ENCODE measurements around the gene AFM. TPM values are rescaled to one million over a fixed set of nuclear protein-coding genes. Genes with fewer than 3 reads are reported as not detected.
A peak's percentile ranks its signal among the peaks of the same experiment; 100 is the strongest.

The AFM gene
- total and polyA plus RNA-seq, 9 donors, result 0.10 to 0.12 TPM; not detected in 7

DNA sequence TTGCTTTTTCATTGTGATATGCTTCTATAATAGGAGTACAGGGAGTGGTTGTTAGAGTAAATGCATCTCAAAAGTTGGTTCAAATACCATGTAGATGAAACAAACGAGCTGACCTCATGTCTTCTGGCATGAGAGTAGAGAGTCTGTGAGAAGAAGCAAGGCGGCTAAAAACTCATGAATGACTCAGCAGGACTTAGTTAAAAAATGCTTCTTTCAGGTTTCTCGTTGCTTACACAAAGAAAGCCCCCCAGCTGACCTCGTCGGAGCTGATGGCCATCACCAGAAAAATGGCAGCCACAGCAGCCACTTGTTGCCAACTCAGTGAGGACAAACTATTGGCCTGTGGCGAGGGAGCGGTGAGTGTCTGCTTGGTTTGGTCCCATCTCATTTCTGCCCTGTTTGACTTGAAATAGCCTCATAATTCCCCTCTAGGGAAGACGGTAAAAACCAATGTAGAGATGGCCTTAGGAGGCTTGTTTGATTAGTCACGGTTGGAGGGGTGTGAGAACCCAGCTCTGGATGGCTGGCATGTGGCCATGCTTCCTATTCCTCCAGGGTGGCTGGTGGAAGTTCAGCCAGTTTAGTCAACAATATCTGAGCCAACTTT lies 31.0 kb upstream of the AFM start:
- Histone ChIP-seq H3K9me3 (replicated peaks; ENCODE audit: control insufficient read depth, low read depth, low read length) (no peaks in the 10 kb centered on the region), H3K27me3 (ENCODE audit: control insufficient read depth, insufficient read depth, low read length) (no peaks in the 10 kb centered on the region), H3K36me3 (ENCODE audit: control insufficient read depth, insufficient read depth, low read length) (no peaks in the 10 kb centered on the region), H3K4me1 (ENCODE audit: control insufficient read depth, insufficient read depth, low read length) (peaks cover 4% of the 10 kb centered on the region), H3K27ac (ENCODE audit: low read length) (no peak overlapping the region), H3K4me3 (ENCODE audit: low read length) (no peak overlapping the region)
- DNase-seq, result peak; percentile 32
- WGBS (ENCODE audit: insufficient coverage), result 48% methylated on average over 4 of the region's 9 CpGs

DNA sequence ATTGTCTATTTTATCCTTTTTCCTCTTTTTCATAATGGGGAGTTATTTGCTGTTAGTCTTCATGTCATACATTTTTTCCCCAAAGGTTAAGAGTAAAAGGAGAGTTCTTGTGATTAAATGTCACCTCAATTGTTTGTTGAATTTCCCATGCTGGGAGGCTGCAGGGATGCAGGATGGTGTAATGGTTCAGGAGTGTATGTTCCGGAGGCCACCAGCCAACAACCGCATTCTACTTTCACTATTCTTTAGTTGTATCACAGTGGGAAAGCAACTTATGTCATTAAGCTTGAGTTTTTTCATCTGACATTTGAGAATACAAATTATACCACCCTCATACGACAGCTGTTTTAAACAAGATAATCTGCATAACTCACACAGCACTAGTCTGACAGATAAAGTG lies 30.1 kb upstream of the AFM start:
- H3K4me1 ChIP-seq (ENCODE audit: control insufficient read depth, insufficient read depth, low read length), result peaks cover 4% of the 10 kb centered on the region
- H3K27ac ChIP-seq (ENCODE audit: low read length), result no peak overlapping the region
- no peak overlapping the region for H3K4me3 ChIP-seq (ENCODE audit: low read length)
- no peaks in the 10 kb centered on the region for H3K9me3 ChIP-seq (replicated peaks; ENCODE audit: control insufficient read depth, low read depth, low read length)
- WGBS (ENCODE audit: insufficient coverage), result no CpG with 5 or more reads among the region's 3 CpGs
- DNase-seq, result peak; percentile 28
- H3K27me3 ChIP-seq (ENCODE audit: control insufficient read depth, insufficient read depth, low read length), result no peaks in the 10 kb centered on the region
- no peaks in the 10 kb centered on the region for H3K36me3 ChIP-seq (ENCODE audit: control insufficient read depth, insufficient read depth, low read length)

DNA sequence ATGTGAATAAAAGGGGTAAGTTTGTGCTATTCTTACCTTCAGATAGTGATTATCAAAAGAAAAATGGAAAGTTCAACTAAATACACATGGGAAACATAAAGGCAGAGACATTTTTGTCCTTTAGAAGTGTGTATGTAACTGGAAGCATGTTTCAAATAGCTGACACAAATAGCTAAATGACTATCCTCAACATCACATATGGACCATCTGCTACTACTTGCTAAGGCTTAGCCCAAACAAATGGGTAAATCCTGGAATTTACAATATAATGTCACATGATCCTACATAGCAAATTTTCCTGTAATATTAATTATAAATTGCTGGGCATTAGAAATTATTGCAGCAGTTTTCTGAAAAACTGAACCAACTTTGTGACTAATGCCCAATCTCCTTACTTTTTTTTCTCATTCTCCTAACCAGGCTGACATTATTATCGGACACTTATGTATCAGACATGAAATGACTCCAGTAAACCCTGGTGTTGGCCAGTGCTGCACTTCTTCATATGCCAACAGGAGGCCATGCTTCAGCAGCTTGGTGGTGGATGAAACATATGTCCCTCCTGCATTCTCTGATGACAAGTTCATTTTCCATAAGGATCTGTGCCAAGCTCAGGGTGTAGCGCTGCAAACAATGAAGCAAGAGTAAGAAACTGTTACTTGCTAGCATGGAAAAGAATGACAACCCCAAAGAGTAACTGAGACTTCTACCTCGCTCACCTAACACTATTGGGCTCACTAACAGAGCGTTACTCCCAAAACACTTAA lies 29.4 kb upstream of the AFM start:
- 75% methylated on average over 1 of the region's 4 CpGs for WGBS (ENCODE audit: insufficient coverage)
- DNase-seq, result peak; percentile 23

DNA sequence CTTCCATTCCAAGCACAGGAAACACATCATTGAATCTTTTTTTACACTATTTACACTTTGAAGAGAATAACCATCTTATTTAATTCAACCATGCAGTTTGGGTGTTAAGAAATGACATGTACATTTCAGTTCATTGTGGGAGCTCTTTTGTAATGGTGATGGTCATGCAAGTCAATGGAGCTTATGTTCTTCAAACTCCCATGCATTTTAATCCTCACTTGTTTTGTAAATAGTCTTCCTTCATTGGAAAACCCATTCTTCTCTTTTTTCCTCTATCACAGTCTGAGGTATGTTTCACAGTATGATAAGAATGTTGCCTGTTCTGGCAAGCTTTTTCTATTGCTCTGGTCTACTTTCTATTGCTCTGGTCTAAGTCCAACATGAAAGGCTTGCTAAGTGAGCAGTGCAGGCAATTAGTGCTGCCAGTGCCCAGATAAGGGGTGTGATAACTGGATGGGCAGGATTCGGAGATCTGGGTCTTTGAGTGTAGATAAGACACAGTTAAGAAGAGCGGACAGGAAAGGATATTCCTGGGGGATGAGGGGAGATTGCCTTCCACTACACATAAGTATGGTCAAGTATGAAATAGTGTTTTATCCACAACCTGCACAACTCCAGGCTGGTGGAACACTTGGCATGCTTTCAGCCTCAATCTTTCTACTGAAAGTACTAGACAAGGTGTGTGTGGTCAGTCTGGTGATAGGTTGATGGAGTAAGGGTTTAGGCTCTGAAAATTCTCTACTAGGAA lies 28.4 kb upstream of the AFM start:
- no peak overlapping the region for H3K4me3 ChIP-seq (ENCODE audit: low read length)
- no peak overlapping the region for H3K27ac ChIP-seq (ENCODE audit: low read length)
- H3K27me3 ChIP-seq (ENCODE audit: control insufficient read depth, insufficient read depth, low read length), result no peaks in the 10 kb centered on the region
- no peak for DNase-seq
- no peaks in the 10 kb centered on the region for H3K36me3 ChIP-seq (ENCODE audit: control insufficient read depth, insufficient read depth, low read length)
- no peaks in the 10 kb centered on the region for H3K9me3 ChIP-seq (replicated peaks; ENCODE audit: control insufficient read depth, low read depth, low read length)
- peaks cover 4% of the 10 kb centered on the region for H3K4me1 ChIP-seq (ENCODE audit: control insufficient read depth, insufficient read depth, low read length)
- no CpG with 5 or more reads among the region's 2 CpGs for WGBS (ENCODE audit: insufficient coverage)

More for the DNA sequence above, 29.4 kb upstream of the AFM start:
- Histone ChIP-seq H3K27ac (ENCODE audit: low read length) (no peak overlapping the region), H3K4me3 (ENCODE audit: low read length) (no peak overlapping the region), H3K9me3 (replicated peaks; ENCODE audit: control insufficient read depth, low read depth, low read length) (no peaks in the 10 kb centered on the region), H3K4me1 (ENCODE audit: control insufficient read depth, insufficient read depth, low read length) (peaks cover 4% of the 10 kb centered on the region), H3K36me3 (ENCODE audit: control insufficient read depth, insufficient read depth, low read length) (no peaks in the 10 kb centered on the region), H3K27me3 (ENCODE audit: control insufficient read depth, insufficient read depth, low read length) (no peaks in the 10 kb centered on the region)

DNA sequence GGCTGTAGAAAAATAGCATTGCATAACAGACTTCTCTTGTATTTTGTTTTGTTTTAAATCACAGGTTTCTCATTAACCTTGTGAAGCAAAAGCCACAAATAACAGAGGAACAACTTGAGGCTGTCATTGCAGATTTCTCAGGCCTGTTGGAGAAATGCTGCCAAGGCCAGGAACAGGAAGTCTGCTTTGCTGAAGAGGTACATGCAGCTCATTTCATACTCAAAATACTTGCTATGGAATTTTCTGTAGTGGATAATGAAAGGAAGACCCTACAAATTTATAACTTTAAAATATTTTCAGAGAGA lies 27.9 kb upstream of the AFM start:
- Histone ChIP-seq H3K36me3 (ENCODE audit: control insufficient read depth, insufficient read depth, low read length) (no peaks in the 10 kb centered on the region), H3K27ac (ENCODE audit: low read length) (no peak overlapping the region), H3K27me3 (ENCODE audit: control insufficient read depth, insufficient read depth, low read length) (no peaks in the 10 kb centered on the region), H3K9me3 (replicated peaks; ENCODE audit: control insufficient read depth, low read depth, low read length) (no peaks in the 10 kb centered on the region), H3K4me1 (ENCODE audit: control insufficient read depth, insufficient read depth, low read length) (peaks cover 4% of the 10 kb centered on the region), H3K4me3 (ENCODE audit: low read length) (no peak overlapping the region)
- no peak for DNase-seq

DNA sequence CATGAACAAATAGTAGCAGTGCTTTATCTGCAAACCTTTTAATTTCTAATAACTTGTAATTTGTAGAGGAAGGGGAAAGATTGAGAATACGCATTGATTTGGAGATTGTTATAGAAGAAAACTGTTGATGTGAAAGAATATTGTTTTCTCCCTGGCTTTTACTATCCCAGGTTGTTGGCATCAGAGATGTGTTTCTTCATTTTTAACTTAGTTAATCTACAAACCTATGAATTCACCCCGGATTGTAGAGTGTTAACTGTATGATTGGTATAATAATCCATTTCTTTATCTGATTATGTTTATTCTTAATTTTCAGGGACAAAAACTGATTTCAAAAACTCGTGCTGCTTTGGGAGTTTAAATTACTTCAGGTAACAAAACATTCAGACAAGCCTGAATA lies 26.6 kb upstream of the AFM start:
- Histone ChIP-seq H3K36me3 (ENCODE audit: control insufficient read depth, insufficient read depth, low read length) (no peaks in the 10 kb centered on the region), H3K4me1 (ENCODE audit: control insufficient read depth, insufficient read depth, low read length) (peaks cover 4% of the 10 kb centered on the region), H3K27me3 (ENCODE audit: control insufficient read depth, insufficient read depth, low read length) (no peaks in the 10 kb centered on the region), H3K9me3 (replicated peaks; ENCODE audit: control insufficient read depth, low read depth, low read length) (no peaks in the 10 kb centered on the region), H3K4me3 (ENCODE audit: low read length) (no peak overlapping the region), H3K27ac (ENCODE audit: low read length) (no peak overlapping the region)
- no peak for DNase-seq
- WGBS (ENCODE audit: insufficient coverage), result no CpG with 5 or more reads among the region's 3 CpGs

DNA sequence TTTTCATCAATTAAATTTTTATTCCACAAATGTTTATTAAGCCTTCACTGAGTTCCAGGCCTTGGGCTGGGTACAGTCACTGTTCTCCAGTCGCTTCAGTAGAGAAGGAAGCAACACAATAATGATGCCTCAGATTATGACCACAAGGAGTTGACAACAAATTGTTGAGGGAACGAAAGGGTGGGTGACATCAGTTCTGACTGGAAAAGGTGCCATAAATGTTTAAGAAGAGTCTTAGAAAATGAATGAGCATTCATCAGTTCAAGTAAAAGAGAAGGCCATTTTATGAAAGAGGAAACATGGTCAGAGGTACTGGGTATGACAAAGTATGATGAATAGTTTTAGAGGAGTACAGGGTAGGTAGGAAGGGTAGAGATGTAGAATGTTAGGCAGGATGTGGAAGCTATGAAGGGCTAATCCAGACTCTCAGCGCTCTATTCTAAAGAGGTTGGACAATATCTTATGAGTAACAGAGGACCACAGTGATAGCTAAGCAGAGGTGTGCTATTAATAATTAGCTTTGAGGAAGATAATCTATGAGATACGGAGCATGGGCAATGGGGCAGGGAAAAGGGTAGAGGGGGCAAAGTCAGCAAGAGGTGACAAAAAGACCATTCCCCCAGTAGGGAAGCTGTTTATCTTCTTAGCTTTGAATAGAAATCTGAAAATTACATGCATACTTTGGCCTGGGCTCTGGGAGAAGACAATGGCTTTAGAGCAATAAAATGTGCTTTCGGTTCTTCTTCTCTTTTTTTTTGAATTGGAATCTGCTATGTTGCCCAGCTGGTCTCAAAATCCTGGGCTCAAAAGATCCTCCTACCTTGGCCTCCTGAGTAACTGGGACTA lies 25.1 kb upstream of the AFM start:
- Histone ChIP-seq H3K27me3 (ENCODE audit: control insufficient read depth, insufficient read depth, low read length) (no peaks in the 10 kb centered on the region), H3K4me3 (ENCODE audit: low read length) (no peak overlapping the region), H3K36me3 (ENCODE audit: control insufficient read depth, insufficient read depth, low read length) (no peaks in the 10 kb centered on the region), H3K4me1 (ENCODE audit: control insufficient read depth, insufficient read depth, low read length) (no peaks in the 10 kb centered on the region), H3K9me3 (replicated peaks; ENCODE audit: control insufficient read depth, low read depth, low read length) (no peaks in the 10 kb centered on the region), H3K27ac (ENCODE audit: low read length) (no peak overlapping the region)
- DNase-seq, result no peak
- 74% methylated on average over 5 of the region's 5 CpGs for WGBS (ENCODE audit: insufficient coverage)

DNA sequence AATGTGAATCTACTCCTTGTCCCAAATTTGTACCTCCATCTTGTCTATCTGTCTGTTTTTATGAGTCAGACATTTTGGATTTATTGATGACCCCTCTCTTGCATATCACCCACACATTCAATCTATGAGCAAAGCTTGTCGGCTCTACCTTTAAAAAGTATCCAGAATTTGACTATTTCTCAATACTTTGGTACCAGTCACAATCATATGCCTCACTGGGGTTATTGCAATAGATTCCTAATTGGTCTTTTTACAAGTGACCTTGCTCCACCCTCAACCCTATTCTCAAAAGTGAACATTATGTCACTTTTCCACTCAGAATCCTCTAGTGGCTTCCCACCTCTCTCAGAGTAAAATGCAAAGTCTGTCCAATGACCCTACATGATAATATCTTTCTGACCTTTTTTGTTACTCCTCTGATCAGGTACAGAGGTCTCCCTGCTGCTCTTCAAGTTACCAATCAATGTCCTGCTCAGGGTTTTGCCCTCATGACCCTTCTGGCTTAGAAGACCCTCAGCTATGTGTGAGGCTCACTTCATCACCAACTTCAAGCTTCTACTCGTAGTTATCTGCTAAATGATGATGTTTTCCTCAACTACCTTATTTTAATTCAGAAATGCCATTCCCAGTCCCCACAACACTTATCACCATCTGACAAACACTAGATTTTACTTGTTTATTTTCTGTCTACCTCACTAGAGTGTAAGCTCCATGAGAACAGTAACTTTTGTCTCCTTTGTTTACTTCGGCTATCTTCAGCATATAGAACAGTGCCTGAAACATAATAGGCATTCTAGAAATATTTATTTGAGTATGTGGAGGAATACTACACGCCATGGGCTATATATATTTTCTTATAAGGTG lies 23.1 kb upstream of the AFM start:
- Histone ChIP-seq H3K36me3 (ENCODE audit: control insufficient read depth, insufficient read depth, low read length) (no peaks in the 10 kb centered on the region), H3K27ac (ENCODE audit: low read length) (no peak overlapping the region), H3K4me3 (ENCODE audit: low read length) (no peak overlapping the region), H3K9me3 (replicated peaks; ENCODE audit: control insufficient read depth, low read depth, low read length) (no peaks in the 10 kb centered on the region), H3K4me1 (ENCODE audit: control insufficient read depth, insufficient read depth, low read length) (no peaks in the 10 kb centered on the region), H3K27me3 (ENCODE audit: control insufficient read depth, insufficient read depth, low read length) (no peaks in the 10 kb centered on the region)
- DNase-seq, result no peak
- 65% methylated on average over 2 of the region's 4 CpGs for WGBS (ENCODE audit: insufficient coverage)

DNA sequence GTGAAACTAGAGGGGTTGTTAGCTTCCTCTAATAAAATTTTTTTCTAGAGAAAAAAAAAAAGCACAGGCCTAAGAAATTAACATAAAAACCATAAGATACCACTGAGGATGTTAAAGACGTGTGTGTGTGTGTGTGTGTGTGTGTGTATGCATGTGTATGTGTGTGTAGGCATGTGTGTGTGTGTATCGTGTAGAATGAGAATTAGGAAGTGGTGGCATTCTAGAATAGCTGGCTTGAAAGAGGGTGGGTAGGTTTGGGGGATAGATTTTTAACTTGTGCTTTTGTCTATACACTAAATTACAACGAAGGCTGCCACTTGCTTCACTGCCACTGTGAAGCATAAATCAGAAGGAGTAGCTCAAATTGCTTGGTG lies 22.5 kb upstream of the AFM start:
- Histone ChIP-seq H3K9me3 (replicated peaks; ENCODE audit: control insufficient read depth, low read depth, low read length) (no peaks in the 10 kb centered on the region), H3K27me3 (ENCODE audit: control insufficient read depth, insufficient read depth, low read length) (no peaks in the 10 kb centered on the region), H3K27ac (ENCODE audit: low read length) (no peak overlapping the region), H3K4me1 (ENCODE audit: control insufficient read depth, insufficient read depth, low read length) (no peaks in the 10 kb centered on the region), H3K36me3 (ENCODE audit: control insufficient read depth, insufficient read depth, low read length) (no peaks in the 10 kb centered on the region), H3K4me3 (ENCODE audit: low read length) (no peak overlapping the region)
- no CpG with 5 or more reads among the region's 3 CpGs for WGBS (ENCODE audit: insufficient coverage)
- DNase-seq, result no peak
